Activated CD4-positive, alpha-beta T cell treated with anti-CD3 and anti-CD28 coated beads, Interleukin-2, amount 50 U/mL, for 1 hour (primary cell): Measurements from ENCODE around the gene SERPINA12.
"Not testable (repeated sequence)": the region's sequence is repeated elsewhere in the genome, so short reads cannot be mapped to it uniquely, and the experiment has no call there.

Experiments
- DNase-seq: peaks from one replicate; pipeline ENCODE4 v3.0.0-alpha.2; 2020

The SERPINA12 gene

DNA sequence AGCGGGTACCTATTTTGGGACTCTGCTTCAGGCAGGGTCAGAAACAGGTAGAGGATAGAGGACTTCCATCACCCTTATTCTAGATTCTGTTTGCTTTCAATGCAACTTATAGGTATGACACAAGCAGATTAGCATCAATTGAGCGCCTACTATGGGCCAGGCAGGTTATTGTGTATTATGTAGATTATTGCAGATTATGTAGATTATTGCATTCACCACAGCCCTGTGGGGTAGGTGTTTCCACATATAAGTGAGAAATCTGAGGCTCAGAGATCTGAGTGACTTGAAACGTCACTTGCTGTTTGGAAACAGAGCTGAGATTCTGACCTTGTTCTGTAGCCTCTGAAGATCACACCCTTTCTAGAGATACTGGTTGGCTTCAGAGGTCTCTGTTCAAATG, 26.2 kb upstream of the SERPINA12 start:
- DNase-seq: no peak

DNA sequence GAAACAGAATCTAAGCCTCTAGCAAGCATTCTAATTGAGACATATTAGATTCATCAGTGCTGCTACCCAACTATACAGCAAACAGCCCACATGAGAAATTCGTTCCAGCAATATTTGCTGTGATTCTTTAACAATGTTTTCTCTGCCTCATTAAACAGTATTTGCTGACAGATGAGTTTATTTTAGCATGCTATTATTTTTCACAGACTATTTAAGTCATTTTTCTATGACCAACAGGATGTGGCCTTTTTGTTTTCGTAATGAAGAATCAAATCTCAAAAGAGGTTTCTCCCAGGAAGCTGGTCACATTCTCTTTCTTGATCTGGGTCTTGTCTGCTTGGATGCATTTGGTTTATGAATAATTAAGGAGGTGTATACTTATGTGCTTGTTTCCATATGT, 23.2 kb upstream of the SERPINA12 start:
- no peak for DNase-seq

DNA sequence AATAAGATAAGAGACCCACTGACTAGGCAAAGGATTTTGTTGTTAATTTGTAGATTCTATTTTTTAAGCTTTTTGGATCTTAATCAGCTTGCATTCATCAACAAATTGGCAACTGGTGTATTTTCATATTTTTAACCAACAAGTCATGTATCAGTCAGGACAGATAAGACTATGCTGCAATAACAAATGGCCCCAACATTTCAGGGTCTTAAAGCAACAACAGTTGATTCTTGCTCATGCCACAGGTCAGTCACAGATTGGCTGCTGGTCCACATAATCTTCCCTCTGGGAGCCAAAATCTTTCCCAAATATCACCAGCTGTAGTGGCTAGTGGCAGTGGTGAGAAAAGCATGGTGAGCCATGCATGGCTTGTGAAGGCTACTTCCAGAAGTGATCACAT, 21.9 kb upstream of the SERPINA12 start:
- no peak for DNase-seq

DNA sequence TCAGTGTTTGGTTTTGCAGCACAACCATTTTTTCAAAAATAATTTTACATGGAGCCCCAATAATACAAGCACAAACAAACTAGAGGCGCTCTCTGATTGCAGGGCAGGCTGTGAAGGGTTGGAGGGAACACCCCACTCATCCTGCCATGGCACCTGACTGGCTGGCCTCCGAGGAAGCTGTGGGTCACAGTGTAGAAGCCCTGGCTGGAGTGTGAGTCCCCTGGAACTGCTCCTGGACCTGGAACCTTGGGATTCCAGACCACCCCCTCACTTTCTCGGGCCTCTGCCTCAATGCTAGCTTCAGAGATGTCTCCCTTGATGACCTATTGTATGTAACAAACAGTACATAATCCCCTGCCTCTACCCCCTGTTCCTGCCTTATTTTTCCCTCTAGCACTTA, 14.8 kb upstream of the SERPINA12 start:
- DNase-seq: no peak

DNA sequence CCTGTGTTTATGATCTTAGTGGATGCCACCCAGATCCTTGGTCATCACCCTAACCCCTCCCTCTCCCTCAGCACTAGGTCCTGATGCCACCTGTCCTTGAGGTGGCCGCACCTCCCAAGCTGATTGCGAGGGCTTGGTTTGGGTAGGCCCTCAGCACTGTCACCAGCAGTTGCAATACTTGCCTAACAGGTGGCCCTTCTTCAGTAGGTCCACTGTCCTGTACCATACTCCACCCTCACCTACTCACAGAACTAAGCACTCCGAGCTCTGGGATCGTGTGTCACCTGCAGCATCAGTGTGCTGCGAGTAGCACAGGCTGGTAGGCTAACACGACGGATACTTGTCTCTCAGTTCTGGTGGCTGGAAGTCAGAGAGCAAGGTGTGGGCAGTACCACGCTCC, 14.0 kb upstream of the SERPINA12 start:
- no peak for DNase-seq

DNA sequence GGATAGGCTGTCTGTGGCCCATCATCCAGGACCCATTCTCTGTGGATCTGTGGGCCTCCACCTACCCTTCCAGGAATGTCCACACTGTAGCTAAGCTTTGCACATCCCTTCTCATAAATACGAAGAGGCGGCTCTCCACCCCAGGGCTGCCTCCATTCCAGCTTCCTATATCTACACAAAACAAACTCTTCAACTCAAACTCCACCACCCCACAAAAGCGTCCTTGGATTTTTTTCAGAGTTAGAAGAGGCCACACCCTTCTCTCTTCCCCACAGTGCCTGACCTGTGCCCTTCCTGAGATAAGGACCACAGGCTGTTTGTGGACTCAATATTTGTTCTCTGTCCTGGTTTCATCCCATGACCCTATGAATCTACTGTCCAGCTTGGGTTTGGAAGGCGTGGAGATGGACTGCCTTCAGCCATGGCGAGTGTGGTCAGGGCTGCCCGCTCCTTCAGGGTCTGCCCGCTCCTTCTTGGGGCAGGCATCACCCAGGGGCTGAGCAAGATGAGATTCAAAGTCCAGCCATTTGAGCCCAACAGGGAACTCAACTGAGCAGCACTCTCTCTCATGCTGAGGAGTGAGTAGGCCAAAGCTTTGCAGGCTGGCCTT, 13.0 kb upstream of the SERPINA12 start:
- no peak for DNase-seq

DNA sequence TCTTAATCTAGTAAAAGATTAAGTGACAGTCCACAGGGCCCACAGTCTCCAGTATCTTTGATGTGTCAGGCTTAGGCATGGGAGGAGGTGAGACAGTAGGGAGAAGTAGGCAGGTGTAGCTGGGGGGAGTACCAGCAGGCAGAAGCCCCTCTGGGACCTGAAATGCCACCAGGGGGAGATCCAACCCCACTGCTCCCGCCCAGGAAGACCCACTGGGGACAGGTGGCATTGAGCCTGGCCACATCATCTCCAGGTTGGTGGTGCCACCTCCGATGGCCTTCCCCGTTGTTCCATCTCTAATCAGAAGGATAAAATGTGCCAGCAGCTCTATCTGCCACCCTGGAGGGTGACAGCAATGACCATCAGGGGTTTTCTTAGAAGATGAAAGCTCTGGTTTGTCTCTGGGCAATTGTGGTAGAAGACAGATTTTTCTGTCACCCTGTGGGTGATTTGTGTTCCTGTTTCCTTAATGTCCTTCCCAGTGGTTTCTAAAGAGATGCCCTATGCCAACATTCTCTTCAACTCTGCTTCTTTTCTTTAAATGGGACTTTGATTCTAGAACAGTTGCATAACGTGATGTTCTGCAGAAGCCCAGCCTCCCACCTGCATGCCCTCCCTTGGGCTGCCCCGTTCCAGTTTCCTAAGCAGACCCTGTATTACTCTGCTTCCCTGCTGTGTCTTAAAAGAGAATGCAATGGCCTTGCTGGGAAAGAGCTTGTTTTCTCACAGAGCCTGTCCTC, 12.3 kb upstream of the SERPINA12 start:
- DNase-seq: no peak

DNA sequence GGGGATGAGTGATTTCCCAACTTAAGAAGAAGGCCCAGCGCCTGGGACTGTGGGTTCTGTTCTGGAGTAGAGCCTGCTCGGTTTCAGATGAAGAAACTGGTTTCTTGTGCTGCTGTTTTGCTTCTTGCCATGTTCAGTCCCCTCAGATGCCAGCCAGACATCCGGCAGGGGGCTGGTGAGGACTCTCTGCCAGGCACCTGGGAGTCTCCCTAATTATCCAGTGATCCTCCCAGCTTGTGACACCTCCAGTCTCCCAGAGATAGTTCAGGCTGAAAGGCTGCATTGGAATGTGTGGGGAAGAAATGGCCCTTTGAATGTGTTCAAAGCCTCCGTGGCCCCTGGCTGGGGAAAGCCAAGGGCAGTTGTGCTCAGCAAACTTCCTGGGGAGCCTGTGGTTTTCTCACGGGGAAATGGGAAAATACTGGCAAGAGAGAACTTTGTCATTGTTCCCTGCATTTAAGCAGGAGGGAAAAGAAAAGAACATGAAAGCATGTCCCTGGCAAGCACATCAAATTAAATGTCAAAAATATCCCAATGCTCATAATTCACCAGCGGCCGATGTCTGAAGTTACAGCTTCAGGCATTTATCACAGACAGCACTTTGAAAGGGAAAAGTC, 8.5 kb upstream of the SERPINA12 start:
- no peak for DNase-seq

DNA sequence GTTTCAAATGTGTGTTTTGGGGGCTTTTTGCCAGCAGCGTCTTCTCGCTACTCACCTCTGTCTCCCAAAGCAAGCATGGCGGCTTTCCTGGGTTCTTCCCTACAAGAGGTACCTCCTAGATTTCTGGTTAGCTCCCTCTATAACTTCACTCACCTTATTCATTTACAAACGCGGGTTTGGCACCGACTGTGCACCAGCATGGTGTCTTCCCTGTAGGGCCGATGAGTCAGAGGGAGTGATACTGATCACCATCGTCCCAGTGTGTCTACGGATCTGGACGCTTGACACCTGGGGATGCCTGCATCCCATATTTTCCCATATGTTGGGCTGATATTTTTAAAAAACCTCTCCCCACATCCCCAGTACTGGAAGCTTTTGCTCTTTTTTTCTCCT, 8.0 kb upstream of the SERPINA12 start:
- no peak for DNase-seq

DNA sequence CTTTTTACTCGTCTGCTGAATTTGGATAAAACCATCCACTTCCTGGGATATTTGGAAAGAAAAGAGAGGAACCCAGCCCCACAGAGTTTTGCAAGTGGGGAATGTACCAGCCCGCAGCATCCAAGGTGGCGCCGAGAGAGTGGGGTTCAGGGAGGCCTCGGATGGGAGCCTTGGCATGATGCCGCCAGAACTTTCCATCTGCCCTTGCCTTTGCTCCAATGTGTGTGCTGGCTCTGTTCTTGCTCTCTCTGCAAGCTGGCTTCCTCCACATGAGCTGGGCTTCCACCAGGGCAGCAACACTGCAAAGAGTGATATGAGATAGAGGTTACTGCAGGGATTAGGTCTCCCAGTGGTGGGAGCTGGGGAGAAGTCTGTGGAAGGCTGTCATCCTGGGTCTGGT, 6.6 kb upstream of the SERPINA12 start:
- DNase-seq: no peak

DNA sequence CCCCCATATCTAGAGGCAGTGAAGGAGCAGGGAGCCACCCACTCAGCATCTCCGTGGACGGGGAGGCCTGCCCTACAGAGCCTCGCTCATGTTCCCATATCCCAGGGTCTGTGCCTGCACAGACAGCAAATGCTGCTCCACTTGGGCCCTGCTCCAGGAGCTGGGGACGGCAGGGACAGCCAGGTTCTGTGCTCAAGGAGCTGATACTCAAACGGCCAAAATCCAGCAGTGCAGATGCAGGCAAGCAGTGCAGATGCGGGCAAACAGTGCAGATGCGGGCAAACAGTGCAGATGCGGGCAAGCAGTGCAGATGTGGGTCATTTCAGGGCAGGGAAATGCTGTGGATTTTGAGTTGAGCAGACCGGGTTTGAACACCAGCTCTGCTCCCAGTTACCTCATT, 6.2 kb upstream of the SERPINA12 start:
- no peak for DNase-seq

DNA sequence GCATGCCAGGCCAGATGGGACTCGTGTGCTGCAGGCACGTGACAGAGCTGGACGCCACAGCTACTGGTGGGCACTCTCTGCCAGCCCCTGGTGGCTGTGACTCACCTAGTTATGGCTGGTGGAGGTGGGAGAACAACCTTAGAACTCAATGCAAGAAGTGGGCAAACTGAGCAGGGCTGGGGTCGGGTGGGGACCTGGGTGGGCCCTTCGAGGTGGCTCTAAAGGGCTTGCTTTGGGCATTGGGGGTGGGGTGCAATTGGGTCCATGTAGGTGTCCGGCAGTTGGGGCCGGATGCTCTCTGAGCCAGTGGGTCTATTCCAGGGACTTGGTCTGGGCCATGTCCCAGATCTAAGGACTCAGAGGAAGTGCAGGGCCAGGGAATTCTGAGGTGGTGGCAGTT, 5.1 kb upstream of the SERPINA12 start:
- DNase-seq: no peak

DNA sequence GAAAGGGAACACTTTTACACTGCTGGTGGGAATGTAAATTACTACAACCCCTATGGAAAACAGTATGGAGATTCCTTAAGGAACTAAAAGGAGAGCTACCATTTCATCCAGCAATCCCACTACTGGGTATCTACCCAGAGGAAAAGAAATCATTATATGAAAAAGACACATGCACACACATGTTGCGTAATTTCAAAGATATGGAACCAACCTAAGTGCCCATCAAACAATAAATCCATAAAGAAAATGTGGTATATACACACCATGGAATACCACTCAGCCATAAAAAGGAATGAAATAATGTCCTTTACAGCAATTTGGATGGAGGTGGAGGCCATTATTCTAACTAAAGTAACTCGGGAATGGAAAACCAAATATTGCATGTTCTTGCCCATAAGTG, 1.2 kb upstream of the SERPINA12 start:
- not testable (repeated sequence) for DNase-seq

DNA sequence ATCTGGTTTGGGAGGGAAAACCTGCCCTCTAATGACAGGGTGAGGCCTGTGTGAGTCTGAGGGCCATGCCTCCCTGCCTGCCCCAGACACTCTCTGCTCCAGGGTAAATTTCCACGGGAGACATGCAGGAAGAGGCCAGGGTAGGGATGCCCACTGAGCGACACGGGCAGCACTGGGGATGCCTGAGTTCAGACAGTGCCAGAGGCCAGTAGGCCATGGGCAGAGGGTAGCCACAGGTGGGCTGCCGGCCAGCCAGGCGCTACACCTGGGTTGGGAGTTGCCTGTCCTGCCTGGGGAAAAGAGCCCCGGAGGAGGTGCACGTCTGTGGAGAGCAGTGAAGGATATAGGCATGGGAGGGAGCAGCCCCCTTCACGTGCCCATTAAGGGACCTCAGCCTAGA, 3.6 kb downstream of the SERPINA12 start:
- DNase-seq: no peak

DNA sequence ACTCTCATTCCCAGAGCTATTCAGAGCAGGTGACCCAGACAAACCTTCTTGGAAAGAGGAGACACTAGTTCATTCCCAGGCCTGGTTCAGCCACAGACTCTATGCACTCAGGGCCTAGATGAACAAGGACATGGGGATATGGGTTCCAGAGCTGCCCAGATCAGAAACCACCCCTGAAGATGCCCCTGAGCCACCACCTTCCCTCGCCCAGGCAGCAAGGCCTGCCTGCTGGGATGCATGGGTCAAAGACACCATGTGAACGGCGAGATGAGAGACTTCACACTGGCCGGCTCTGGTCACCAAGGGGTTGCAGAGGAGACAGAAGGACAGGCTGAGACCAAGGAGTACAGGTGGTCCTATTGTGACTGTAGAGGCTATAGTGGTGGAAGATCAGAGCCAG, 4.1 kb downstream of the SERPINA12 start:
- DNase-seq: no peak

DNA sequence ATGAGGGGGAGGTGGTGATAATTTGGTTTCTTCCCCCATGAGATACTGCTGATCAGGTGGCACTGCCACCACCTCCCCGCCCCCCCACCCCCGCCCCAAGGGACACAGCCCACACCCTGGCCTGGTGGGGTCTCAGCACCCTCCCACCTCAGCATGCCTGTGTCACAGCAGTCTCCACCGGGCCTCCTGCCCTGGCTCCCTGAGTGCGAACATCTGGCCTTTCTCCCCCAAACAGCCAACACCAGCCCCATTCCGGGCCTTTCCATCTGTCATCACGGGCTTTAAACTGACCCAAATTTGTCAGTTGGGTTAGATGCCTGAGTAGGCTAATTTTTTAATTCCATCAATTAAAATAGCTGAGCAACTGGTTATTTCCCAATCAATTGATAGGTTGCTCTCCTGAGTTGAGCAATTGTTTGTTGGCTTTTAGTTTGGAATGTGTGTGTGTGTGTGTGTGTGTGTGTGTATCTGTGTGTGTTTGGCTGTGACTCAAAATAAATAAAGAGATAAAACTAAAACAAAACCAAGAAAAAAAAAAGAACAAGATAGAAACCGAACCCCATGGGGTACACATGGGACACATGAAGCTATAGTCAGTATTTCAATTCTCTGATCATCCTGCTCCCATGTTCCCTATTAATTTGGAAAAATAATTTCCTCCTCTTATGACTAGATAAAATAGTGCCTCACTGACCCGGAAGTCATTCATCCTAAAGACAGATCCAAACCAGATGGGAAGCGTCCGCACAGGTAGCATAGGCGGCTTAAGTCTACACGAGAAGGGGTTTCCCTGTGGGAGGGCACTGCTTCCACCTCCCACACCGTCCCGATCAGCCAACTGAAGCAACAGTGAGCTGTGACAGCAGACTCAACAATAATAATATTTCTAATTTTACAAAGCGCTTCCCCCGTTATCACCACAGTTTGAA, 7.4 kb downstream of the SERPINA12 start:
- no peak for DNase-seq

DNA sequence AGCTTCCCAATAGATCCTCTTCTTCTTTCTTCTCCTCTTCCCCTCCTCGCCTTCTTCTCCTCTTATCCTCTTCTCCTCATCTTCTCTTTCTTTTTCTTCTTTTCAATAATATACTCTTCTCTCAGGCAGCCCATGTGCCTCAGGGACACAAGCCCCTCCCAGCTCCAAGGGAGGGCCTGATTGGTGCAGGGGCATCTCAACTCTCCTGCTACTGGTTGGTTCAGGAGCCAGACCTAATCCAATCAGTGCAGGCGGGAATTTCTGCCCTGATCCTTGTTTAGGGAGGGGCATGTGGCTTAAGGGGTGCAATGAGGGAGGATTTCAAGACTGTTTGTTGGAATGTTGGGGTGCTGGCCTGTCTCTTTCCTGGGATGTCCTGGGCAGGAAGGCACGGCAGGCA, 9.0 kb downstream of the SERPINA12 start:
- DNase-seq: no peak

DNA sequence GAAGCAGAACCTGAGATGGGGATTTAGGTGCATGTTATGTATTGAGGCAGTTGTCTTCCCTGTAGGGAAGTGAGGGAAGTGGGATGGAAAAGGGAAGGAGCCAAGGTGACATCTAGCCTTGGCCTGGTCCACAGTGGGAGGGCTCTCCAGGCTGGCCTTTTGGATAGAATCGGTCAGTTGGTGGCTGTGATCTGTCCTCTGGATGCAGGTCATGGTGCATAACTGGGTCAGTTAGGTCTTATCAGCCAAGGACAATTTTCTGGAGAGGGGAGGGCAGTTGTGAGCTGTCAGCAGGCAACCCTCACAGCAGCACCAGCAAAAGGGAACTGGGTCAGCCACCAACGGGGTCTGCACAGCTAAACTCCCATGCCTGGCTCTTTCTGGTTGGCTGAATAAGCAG, 9.6 kb downstream of the SERPINA12 start:
- no peak for DNase-seq

DNA sequence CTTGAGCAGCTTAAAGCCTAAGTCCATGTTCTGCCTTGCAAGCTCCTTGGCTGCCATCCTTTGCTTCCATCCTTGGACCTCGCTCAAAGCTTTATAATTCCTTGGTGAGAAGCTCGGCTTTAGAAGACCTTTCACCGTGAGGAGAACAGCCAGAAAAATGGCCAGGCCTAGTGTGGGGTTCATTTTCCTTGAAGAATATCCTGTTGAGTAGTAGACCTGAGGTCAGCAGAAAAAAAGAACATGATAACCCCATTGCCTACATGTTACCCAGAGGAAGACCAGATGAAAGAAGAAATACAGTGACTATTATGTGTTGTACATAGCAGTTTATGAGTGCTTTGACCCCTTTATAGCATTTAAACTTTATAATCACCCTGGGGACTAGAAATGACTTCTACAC, 11.1 kb downstream of the SERPINA12 start:
- no peak for DNase-seq

DNA sequence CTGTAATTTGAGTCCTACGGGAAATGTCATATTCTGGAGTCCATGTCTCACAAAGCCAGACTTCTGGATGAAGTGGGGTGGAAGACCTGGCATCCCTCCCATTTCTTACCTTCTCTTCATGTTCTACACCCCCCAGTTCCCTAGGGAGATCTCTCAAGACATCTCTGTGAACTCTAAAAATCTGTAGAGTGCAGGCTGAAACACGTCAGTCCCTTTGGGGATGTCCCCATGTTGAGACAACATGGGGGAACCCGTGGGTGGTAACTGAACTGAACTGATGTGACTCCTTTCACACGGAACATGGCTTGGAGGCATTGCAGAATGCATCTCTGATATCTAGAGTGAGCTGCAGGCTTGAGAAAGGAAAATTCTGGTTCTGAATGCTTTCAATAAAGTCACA, 15.2 kb downstream of the SERPINA12 start:
- DNase-seq: no peak

DNA sequence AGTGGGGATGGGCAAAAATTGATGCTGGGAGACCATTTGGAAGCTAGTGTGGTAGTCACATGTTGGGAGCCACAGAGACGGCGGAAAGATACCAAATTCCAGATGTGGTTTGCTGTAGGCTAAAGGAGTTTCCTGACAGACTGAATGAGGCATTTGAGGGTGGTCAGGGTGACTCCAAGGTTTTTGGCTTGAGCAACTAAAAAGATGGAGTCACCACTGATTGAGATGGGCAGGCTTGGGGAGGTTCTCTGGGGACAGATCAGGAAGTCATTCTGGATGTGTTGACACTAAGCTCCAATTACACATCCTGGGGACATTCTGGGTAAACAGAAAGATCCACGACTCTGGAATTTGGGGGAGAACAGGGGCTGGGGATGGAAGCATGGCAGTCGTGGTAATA, 17.8 kb downstream of the SERPINA12 start:
- DNase-seq: no peak

DNA sequence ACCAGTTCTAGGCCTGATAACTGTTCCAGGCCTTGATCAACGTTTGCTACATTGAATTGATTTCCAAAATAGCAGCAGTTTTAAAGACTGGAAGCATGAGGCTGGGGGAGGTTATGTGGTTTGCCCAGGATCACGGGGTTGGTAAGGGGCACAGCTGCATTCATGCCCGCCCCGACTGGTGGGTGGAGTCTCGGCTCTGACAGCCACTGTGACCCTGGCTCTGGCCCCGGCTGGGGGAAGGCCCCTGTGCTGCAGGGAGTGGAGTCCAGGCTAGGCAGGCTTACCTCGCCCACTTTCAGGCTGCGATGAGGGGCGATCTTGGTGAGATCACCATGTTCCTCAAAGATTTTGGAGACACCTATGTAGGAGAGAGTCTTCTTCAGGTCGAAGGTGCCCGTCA, 19.9 kb downstream of the SERPINA12 start:
- DNase-seq: no peak

DNA sequence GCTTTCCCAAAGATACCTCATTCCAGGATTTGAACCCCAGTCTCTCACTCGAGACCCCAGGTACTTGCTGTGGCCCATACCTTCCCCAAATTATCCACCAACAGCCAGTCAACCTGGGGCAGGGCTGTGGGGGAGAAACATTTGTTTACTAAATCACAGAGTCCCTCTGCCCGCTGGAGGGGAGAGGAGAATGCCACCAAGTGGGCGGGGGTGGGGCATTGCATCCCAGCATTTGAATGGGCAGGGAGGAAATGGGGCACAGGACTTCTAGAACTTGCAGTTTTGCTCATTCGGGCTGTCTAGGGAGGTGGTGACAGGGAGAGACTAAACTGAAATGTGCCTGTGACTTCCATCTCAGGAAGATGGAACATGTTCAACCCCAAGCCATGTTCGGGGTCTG, 22.4 kb downstream of the SERPINA12 start:
- DNase-seq: no peak
